H1 (cell line): ENCODE data around the gene PRICKLE1. TPM values are rescaled to one million over a fixed set of nuclear protein-coding genes. Genes with fewer than 3 reads are reported as not detected.

Experiments
- ASH2L ChIP-seq: fragments of 200-600, 300-600 bp; sonication (generic); IDR thresholded peaks from one replicate; pipeline ENCODE4 v1.7.1; 2017; ENCODE audit warnings: low read length
- BACH1 ChIP-seq: IDR thresholded peaks from 2 replicates; pipeline ENCODE4 v1.6.1; 2012; ENCODE audit warnings: low read length, improper control_type of control experiment
- CBX8 ChIP-seq: fragments of 300-800, 300-1000 bp; sonication (generic); IDR thresholded peaks from 2 replicates; pipeline ENCODE4 v1.7.1; 2016; ENCODE audit warnings: low read depth, low read length, borderline replicate concordance
- CHD2 ChIP-seq: IDR thresholded peaks from 2 replicates; pipeline ENCODE4 v1.6.1; 2012; ENCODE audit warnings: low read length, improper control_type of control experiment
- CREB1 ChIP-seq: IDR thresholded peaks from 2 replicates; pipeline ENCODE4 v1.6.1; 2012; ENCODE audit warnings: inconsistent platforms
- E2F6 ChIP-seq: IDR thresholded peaks from 2 replicates; pipeline ENCODE4 v1.6.1; 2012; ENCODE audit warnings: inconsistent platforms
- EGR1 ChIP-seq: IDR thresholded peaks from 2 replicates; pipeline ENCODE4 v1.6.1; 2011; ENCODE audit warnings: low read depth, low read length, borderline replicate concordance
- EZH2 ChIP-seq: fragments of 200-600 bp; sonication (generic); IDR thresholded peaks from 2 replicates; pipeline ENCODE4 v1.7.1; 2012; ENCODE audit warnings: low read depth, mild to moderate bottlenecking, moderate library complexity, low read length, inconsistent platforms; ENCODE audit not compliant: severe bottlenecking
- FOSL1 ChIP-seq: IDR thresholded peaks from 2 replicates; pipeline ENCODE4 v1.6.1; 2011; ENCODE audit warnings: mild to moderate bottlenecking, low read depth, low read length, moderate library complexity; ENCODE audit not compliant: insufficient read depth
- GABPA ChIP-seq: IDR thresholded peaks from 2 replicates; pipeline ENCODE4 v1.6.1; 2011; ENCODE audit warnings: mild to moderate bottlenecking, low read length, moderate library complexity, borderline replicate concordance; ENCODE audit not compliant: insufficient read depth
- HDAC6 ChIP-seq: IDR thresholded peaks from one replicate; pipeline ENCODE4 v1.7.1; 2012; ENCODE audit warnings: low read depth, mild to moderate bottlenecking, inconsistent platforms, low read length, moderate library complexity
- JUND ChIP-seq: IDR thresholded peaks from 2 replicates; pipeline ENCODE4 v1.6.1; 2011; ENCODE audit warnings: mild to moderate bottlenecking, improper control_type of control experiment, low read length
- NANOG ChIP-seq: IDR thresholded peaks from 2 replicates; pipeline ENCODE4 v1.6.1; 2011; ENCODE audit warnings: low read length, low read depth, mild to moderate bottlenecking, inconsistent platforms; ENCODE audit not compliant: insufficient read depth, poor library complexity, severe bottlenecking
- PHF8 ChIP-seq: fragments of 200-600 bp; sonication (generic); conservative IDR thresholded peaks from 2 replicates; pipeline ENCODE4 v1.7.1; 2012; ENCODE audit warnings: low read depth, mild to moderate bottlenecking, inconsistent platforms, low read length, moderate library complexity
- POLR2AphosphoS5 ChIP-seq: IDR thresholded peaks from 2 replicates; pipeline ENCODE4 v1.6.1; 2011; ENCODE audit warnings: low read depth, low read length
- RFX5 ChIP-seq: IDR thresholded peaks from 2 replicates; pipeline ENCODE4 v1.6.1; 2011; ENCODE audit warnings: low read depth, low read length, improper control_type of control experiment, borderline replicate concordance
- SIN3A ChIP-seq, 2 experiments: IDR thresholded peaks in 1 of 2; conservative IDR thresholded peaks in 1 of 2; 2 replicates each; pipeline ENCODE4 v1.6.1; 2011 to 2012; ENCODE audit warnings: low read length in 2 of 2, improper control_type of control experiment in 1 of 2, low read depth in 1 of 2, mild to moderate bottlenecking in 1 of 2
- SIRT6 ChIP-seq: IDR thresholded peaks from one replicate; pipeline ENCODE4 v1.7.1; 2012; ENCODE audit warnings: low read length, inconsistent platforms
- SP4 ChIP-seq: IDR thresholded peaks from 2 replicates; pipeline ENCODE4 v1.6.1; 2012; ENCODE audit warnings: low read length, inconsistent platforms
- TBP ChIP-seq: IDR thresholded peaks from 2 replicates; pipeline ENCODE4 v1.6.1; 2011; ENCODE audit warnings: low read depth, low read length, improper control_type of control experiment
- TEAD4 ChIP-seq: IDR thresholded peaks from 2 replicates; pipeline ENCODE4 v1.6.1; 2012; ENCODE audit warnings: low read depth, low read length, inconsistent platforms, mixed read lengths
- polyA plus RNA-seq, 7 experiments: library from polyadenylated mRNA; depleted of rRNA in 3 of 7; stranded (reverse) in 5 of 7; unstranded in 2 of 7; fragments of >200 nt in 5 of 7; fragments of 200-250 nt in 2 of 7; gene quantifications; 1 replicate in 5 of 7; 2 replicates in 1 of 7; 4 replicates in 1 of 7; pipeline versions ENCODE4 v1.2.1 to v1.2.3, GENCODE V29; 2011 to 2013; ENCODE audit warnings: missing spikeins in 2 of 7, mixed read lengths in 2 of 7
- total RNA-seq: library from RNA; stranded (reverse); fragmentation: NEBNext Ultra II Directional; extraction: Animal tissue kit (Norgen Biotek cat#: 25700); gene quantifications from 2 replicates; pipeline ENCODE4 v1.2.1, GENCODE V29; 2021

PRICKLE1 gene
- total and polyA plus RNA-seq, 2 of the 8 experiments (the other 6 are each of a cell fraction or from before 2014, with no cell fraction given): 14.0 to 22.4 TPM

GRCh38 chr12:42510823-42511222, 78.7 kb downstream of the PRICKLE1 start (continued):
- no peak for TF ChIP-seq GABPA
- TF ChIP-seq ASH2L: no peak
- no peak for TF ChIP-seq CHD2
- TF ChIP-seq NANOG: peak; percentile 88
- no peak for TF ChIP-seq EGR1
- TF ChIP-seq TEAD4: no peak
- no peak for TF ChIP-seq E2F6
- no peak for TF ChIP-seq HDAC6
- no peak for TF ChIP-seq SIN3A (conservative IDR thresholded peaks at IDR 0.05 in 1 of 2, IDR thresholded peaks at IDR 0.05 in 1 of 2; ENCODE audit: low read depth in 1 of 2, low read length in 2 of 2)
- TF ChIP-seq SP4: no peak
- no peak for TF ChIP-seq FOSL1
- no peak for TF ChIP-seq CBX8
- no peak for TF ChIP-seq SIRT6
- no peak for TF ChIP-seq JUND
- TF ChIP-seq BACH1: no peak
- TF ChIP-seq RFX5: no peak
- TF ChIP-seq PHF8: no peak
- no peak for TF ChIP-seq EZH2
- no peak for TF ChIP-seq CREB1
- no peak for TF ChIP-seq TBP
- TF ChIP-seq POLR2AphosphoS5: no peak
